Measurements from ENCODE around the gene PARP2.
"Not testable (repeated sequence)": the region's sequence is repeated elsewhere in the genome, so short reads cannot be mapped to it uniquely, and the experiment has no call there.

PARP2 gene

GRCh38 chr14:20346713-20347112 lies 3.3 kb downstream of the PARP2 start:
- no peak for DNase-seq (ENCODE audit: low spot score)

- DNase-seq (ENCODE audit: low spot score), result no peak
Measured at GRCh38 chr14:20347747-20348146, 4.3 kb downstream of the PARP2 start.

GRCh38 chr14:20350282-20350681 lies 6.8 kb downstream of the PARP2 start:
- no peak for DNase-seq (ENCODE audit: low spot score)

- DNase-seq (ENCODE audit: low spot score), result no peak
Measured at GRCh38 chr14:20350860-20351259, 7.4 kb downstream of the PARP2 start.

GRCh38 chr14:20356422-20356821 lies 13.0 kb downstream of the PARP2 start:
- peak; percentile 62 for DNase-seq (ENCODE audit: low spot score)

- not testable (repeated sequence) for DNase-seq (ENCODE audit: low spot score)
Measured at GRCh38 chr14:20358474-20358873, 15.0 kb downstream of the PARP2 start.

- DNase-seq (ENCODE audit: low spot score), result no peak
Measured at GRCh38 chr14:20365928-20366327, 22.5 kb downstream of the PARP2 start.

GRCh38 chr14:20372796-20373195 lies 29.4 kb downstream of the PARP2 start:
- no peak for DNase-seq (ENCODE audit: low spot score)

GRCh38 chr14:20375471-20375870 lies 32.0 kb downstream of the PARP2 start:
- DNase-seq (ENCODE audit: low spot score), result no peak

GRCh38 chr14:20376071-20376588 lies 32.7 kb downstream of the PARP2 start:
- no peak for DNase-seq (ENCODE audit: low spot score)

GRCh38 chr14:20377171-20377570 lies 33.7 kb downstream of the PARP2 start:
- DNase-seq (ENCODE audit: low spot score), result no peak

- no peak for DNase-seq (ENCODE audit: low spot score)
Measured at GRCh38 chr14:20379743-20380142, 36.3 kb downstream of the PARP2 start.

- DNase-seq (ENCODE audit: low spot score), result no peak
Measured at GRCh38 chr14:20380681-20381080, 37.2 kb downstream of the PARP2 start.

- DNase-seq (ENCODE audit: low spot score), result no peak
Measured at GRCh38 chr14:20381341-20381740, 37.9 kb downstream of the PARP2 start.

GRCh38 chr14:20382526-20382925 lies 39.1 kb downstream of the PARP2 start:
- DNase-seq (ENCODE audit: low spot score), result no peak

GRCh38 chr14:20383032-20383431 lies 39.6 kb downstream of the PARP2 start:
- DNase-seq (ENCODE audit: low spot score), result no peak

- no peak for DNase-seq (ENCODE audit: low spot score)
Measured at GRCh38 chr14:20383636-20384035, 40.2 kb downstream of the PARP2 start.

GRCh38 chr14:20384321-20384720 lies 40.9 kb downstream of the PARP2 start:
- no peak for DNase-seq (ENCODE audit: low spot score)

GRCh38 chr14:20384886-20385285 lies 41.5 kb downstream of the PARP2 start:
- no peak for DNase-seq (ENCODE audit: low spot score)

- no peak for DNase-seq (ENCODE audit: low spot score)
Measured at GRCh38 chr14:20386276-20386855, 42.9 kb downstream of the PARP2 start.

- no peak for DNase-seq (ENCODE audit: low spot score)
Measured at GRCh38 chr14:20387576-20387975, 44.1 kb downstream of the PARP2 start.

- no peak for DNase-seq (ENCODE audit: low spot score)
Measured at GRCh38 chr14:20388159-20388558, 44.7 kb downstream of the PARP2 start.

GRCh38 chr14:20391505-20391904 lies 48.1 kb downstream of the PARP2 start:
- DNase-seq (ENCODE audit: low spot score), result no peak

GRCh38 chr14:20397511-20397910 lies 54.1 kb downstream of the PARP2 start:
- no peak for DNase-seq (ENCODE audit: low spot score)

- no peak for DNase-seq (ENCODE audit: low spot score)
Measured at GRCh38 chr14:20400589-20400964, 57.1 kb downstream of the PARP2 start.

Measured in kidney tubule cell (primary cell).